Stimulated activated CD8-positive, alpha-beta memory T cell treated with anti-CD3 and anti-CD28 coated beads, Interleukin-7, amount 100 ng/mL, for 4 hours (primary cell): ENCODE measurements around the gene ACHE.

Source experiments
- DNase-seq, 2 donors: peaks; one replicate each; pipeline ENCODE4 v3.0.0-alpha.2; 2020; ENCODE audit warnings: low read depth in 2 of 2

Gene ACHE

DNA sequence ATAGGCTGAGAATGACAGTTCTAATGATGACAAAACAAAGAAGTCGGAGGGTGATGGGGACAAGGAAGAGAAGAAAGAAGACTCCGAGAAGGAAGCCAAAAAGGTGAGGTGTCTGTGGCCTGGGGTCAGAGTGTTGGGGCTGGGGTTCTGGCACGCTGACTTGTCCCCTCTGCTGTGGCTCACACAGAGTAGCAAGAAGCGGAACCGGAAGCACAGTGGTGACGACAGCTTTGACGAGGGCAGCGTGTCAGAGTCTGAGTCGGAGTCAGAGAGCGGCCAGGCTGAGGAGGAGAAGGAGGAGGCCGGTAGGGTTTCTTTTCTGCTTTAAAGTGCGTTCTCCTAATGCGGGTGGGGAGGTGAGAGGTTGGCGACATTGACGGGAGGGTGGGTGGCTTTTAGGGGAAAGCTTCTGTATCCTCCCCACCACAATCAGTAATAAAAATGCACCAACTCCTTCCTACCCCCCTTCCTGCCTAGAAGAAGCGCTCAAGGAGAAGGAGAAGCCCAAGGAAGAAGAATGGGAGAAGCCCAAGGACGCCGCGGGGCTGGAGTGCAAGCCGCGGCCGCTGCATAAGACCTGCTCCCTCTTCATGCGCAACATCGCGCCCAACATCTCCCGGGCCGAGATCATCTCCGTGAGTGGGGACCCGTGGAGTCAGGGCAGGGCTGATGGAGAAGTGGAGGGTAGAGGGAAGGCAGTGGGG is 10.8 kb downstream of the ACHE start:
- peak in 1 of 2 donors; percentile 38 for DNase-seq

- DNase-seq: no peak
Observed at GRCh38 chr7:100882785-100883526, 12.7 kb downstream of the ACHE start.

- no peak for DNase-seq
Observed at GRCh38 chr7:100882201-100882600, 13.5 kb downstream of the ACHE start.

- DNase-seq: no peak
Observed at GRCh38 chr7:100881136-100881535, 14.6 kb downstream of the ACHE start.

- no peak for DNase-seq
Observed at GRCh38 chr7:100880645-100881044, 15.0 kb downstream of the ACHE start.

DNA sequence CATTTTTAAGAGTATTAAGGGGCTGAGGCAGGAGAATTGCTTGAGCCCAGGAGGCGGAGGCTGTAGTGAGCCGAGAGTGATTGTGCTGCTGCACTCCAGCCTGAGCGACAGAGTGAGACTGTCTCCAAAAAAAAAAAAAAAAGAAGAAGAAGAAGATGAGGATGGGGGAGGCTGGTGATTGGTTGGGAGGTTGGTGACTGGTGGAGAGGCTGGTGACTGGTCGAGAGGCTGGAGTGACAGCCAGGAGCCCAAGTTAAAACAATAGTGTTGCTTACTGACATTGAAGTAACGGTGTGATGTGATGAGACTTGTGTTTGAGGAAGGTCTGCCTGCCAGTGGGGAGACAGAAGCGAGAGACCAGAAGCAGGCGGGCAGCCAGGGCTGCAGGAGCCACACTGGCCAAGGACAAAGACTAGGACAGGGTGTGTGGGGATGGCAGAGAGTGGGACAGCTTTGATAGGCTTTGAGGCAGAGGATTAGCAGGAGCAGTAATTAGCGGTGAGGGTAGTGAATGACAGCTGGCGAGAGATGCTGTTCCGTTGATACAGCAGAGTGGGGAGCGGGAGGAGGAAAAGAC is 15.9 kb downstream of the ACHE start:
- DNase-seq: no peak

DNA sequence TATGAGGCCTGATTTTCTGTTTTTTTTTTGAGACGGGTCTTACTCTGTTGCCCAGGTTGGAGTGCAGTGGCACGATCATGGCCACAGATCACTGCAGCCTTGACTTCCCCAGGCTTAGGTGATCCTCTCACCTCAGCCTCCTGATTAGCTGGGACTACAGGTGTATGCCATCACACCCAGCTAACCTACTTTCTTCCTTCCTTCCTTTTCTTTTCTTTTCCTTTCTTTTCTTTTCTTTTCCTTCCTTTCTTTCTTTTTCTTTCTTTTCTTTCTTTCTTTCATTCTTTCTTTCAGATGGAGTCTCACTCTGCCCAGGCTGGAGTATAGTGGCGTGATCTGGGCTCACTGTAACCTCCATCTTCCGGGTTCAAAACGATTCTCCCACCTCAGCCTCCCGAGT is 17.0 kb downstream of the ACHE start:
- DNase-seq: no peak

GRCh38 chr7:100878013-100878412 is 17.7 kb downstream of the ACHE start:
- no peak for DNase-seq

DNA sequence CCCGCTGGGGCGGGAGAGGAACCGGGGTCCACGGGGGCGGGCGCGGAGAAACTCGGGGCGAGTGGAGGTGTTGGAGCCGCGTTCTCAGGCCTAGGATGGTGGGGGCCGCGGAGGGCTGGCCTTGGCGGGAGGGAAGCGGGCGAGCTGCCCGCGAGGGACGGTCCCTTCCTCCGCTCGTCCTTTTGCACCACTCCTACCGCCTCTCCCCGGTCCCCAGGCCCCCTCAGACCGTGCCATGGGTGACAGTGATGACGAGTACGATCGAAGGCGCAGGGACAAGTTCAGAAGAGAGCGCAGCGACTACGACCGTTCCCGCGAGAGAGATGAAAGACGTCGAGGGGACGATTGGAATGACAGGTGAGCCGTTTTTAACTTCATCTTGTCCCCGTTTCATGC is 20.3 kb downstream of the ACHE start:
- DNase-seq: no peak

- DNase-seq: peak; percentile 97 to 98
Observed at GRCh38 chr7:100874577-100875355, 20.9 kb downstream of the ACHE start, which contains the start of gene SRRT. Gene SRRT (plus strand): TSS chr7:100875103. CDS start chr7:100875591, 488 bp downstream.

DNA sequence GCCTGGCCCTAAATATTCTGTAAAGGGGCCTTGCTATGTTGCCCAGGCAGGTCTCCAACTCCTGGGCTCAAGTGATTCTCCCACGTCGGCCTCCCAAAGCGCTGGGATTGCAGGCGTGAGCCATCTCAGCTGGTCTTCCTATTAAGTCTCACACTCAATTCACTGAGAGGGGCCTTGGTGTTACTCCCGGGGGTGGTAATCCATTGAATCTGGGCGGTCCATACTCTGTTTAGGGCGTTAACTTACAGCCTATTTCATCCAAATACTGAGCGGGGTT is 21.4 kb downstream of the ACHE start:
- no peak for DNase-seq

- DNase-seq: no peak
Observed at GRCh38 chr7:100873599-100874299, 21.9 kb downstream of the ACHE start.

DNA sequence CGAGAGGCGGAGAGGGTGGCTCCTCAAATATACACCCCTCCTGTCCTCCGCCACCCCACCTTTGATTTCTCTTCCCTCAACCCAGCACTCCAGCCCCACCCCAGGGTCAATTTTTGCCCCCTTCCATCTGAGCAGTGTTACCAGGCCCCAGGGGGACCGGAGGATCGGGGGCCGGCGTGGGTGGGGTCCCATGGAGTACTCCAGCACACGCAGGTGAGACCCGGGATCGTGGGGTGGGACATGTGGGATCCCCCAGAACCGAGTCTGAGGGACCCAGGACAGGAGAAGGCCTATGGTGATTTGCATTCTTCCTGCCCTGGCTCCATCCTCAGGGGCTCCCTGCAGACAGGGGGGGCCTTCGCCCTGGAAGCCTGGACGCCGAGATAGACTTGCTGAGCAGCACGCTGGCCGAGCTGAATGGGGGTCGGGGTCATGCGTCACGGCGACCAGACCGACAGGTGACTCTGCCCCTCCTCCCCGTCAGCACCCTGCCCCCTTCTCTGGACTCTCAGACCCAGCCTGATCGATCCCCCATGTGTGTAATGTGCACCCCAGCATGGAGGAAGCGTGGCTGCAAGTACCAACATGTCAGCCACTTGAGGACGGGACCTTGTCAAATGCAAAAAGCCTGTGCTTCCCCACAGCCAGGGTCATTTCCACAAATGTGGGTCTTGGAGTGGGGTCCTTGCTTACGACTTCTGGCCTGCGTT is 27.8 kb downstream of the ACHE start:
- DNase-seq: no peak

GRCh38 chr7:100867040-100867775 is 28.5 kb downstream of the ACHE start, which contains the start of gene TRIP6:
Gene TRIP6 (plus strand): TSS chr7:100867387. CDS start chr7:100867498, 111 bp downstream.
- DNase-seq: peak; percentile 48 to 49

GRCh38 chr7:100866729-100867039 is 29.0 kb downstream of the ACHE start:
- no peak for DNase-seq

- DNase-seq: no peak
Observed at GRCh38 chr7:100865938-100866728, 29.6 kb downstream of the ACHE start.

GRCh38 chr7:100865372-100865911 is 30.2 kb downstream of the ACHE start:
- DNase-seq: no peak

- no peak for DNase-seq
Observed at GRCh38 chr7:100864263-100864845, 31.3 kb downstream of the ACHE start.

DNA sequence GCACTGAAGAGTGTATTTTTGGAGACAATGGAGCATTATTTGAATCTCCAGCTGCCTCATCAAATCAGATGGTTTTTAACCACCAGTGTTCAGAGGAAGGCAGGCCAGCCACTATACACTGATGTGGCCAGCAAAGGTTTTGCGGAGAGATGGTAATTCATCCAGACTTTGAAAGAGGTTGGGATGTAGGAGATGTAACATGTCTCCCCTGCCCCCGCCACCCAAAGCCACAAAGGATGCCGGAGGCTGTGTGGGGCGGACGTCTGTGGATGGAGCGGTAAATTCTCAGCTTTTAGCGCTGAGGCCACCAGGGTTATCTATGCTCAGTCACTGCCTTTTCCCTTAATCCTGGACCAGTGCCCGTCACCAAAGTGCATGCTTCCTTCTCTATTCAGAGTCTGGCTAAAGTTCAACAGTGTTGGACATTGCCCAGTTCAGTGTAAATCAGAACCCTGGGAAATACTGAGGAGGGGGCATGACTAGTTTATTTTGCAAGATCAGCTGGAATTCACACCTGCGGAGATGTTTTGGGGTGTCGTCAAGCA is 32.2 kb downstream of the ACHE start:
- no peak for DNase-seq
